ENCODE measurements around the gene DGKZ.
A peak's percentile ranks its signal among the peaks of the same experiment; 100 is the strongest.

The DGKZ gene

DNA sequence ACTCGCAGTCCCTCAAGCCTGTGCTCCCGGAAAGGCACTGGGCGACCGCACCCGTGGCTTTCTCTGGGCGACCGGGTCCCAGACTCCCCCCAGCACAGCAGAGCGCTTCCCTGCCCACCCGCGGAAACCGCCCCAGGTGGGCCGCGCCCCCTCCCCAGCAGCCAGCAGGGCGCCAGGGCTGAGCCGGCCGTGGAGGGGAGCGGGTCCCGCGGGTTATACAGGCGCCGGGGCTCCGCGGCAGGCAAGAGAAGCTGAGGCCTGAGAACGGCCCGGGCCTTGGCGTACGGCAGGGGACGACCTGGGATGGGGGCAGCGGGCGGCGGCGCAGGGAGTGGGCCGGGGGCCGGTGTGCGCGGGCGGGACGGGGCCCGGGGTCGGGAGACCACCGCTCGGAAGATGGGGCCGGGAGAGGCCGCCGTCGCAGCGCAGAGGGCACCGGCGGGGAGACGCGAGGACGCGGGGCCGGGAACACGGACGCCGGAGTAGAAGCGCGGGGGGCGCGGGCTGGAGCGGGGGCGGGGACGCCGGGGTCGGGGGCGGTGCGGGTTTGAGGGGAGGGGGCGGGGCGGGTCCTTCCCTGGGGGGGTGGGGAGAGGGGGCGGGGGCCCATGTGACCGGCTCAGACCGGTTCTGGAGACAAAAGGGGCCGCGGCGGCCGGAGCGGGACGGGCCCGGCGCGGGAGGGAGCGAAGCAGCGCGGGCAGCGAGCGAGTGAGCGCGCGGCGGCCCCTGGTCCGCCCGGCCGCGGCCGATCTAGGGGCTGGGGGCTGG is 34.0 kb downstream of the DGKZ start, which contains the start of gene MDK:
Gene MDK (plus strand): TSS at position 622 of the 771 bp plus-strand sequence. CDS start 389 bp downstream, outside the sequence.
- no peak for DNase-seq (ENCODE audit: extremely low read depth, low read depth)
- H3K4me3 ChIP-seq (replicated peaks; ENCODE audit: low read depth, low read length), result peak within 1 kb of the TSS; percentile 47
- TF ChIP-seq, protein P1, sequence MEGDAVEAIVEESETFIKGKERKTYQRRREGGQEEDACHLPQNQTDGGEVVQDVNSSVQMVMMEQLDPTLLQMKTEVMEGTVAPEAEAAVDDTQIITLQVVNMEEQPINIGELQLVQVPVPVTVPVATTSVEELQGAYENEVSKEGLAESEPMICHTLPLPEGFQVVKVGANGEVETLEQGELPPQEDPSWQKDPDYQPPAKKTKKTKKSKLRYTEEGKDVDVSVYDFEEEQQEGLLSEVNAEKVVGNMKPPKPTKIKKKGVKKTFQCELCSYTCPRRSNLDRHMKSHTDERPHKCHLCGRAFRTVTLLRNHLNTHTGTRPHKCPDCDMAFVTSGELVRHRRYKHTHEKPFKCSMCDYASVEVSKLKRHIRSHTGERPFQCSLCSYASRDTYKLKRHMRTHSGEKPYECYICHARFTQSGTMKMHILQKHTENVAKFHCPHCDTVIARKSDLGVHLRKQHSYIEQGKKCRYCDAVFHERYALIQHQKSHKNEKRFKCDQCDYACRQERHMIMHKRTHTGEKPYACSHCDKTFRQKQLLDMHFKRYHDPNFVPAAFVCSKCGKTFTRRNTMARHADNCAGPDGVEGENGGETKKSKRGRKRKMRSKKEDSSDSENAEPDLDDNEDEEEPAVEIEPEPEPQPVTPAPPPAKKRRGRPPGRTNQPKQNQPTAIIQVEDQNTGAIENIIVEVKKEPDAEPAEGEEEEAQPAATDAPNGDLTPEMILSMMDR (IDR thresholded peaks at IDR 0.05; ENCODE audit: low read depth, low read length, missing control alignments), result no peak

DNA sequence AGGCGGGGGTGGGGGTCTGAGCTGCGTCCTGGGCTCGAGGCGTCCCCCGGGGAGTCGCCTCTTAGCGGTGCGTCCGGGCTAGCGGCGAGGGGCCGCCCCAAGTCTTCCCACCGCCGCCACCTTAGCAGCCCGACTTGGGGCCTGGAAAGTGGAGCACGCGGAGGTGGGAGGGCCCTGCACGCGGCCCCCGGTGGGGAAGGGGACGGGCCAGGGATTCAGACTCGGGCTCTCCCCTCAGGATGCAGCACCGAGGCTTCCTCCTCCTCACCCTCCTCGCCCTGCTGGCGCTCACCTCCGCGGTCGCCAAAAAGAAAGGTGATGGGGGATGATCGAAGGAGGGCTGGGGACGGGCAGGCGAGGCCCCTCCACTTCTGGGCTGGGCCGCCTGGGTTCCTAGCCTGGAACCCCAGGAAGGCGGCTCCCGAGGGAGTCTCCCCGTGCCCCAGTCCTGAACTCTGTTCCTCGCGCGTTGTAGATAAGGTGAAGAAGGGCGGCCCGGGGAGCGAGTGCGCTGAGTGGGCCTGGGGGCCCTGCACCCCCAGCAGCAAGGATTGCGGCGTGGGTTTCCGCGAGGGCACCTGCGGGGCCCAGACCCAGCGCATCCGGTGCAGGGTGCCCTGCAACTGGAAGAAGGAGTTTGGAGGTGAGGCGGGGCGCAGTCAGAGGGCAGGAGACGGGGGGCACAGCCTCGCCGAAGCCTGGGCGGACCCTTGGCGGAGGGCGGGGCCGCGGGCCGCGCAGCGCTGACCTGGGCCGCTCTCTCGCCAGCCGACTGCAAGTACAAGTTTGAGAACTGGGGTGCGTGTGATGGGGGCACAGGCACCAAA is 34.8 kb downstream of the DGKZ start:
- TF ChIP-seq, protein P1 (IDR thresholded peaks at IDR 0.05; ENCODE audit: low read depth, low read length, missing control alignments), result no peak
- DNase-seq (ENCODE audit: extremely low read depth, low read depth), result no peak
- peak overlapping the region; percentile 47 for H3K4me3 ChIP-seq (replicated peaks; ENCODE audit: low read depth, low read length)

DNA sequence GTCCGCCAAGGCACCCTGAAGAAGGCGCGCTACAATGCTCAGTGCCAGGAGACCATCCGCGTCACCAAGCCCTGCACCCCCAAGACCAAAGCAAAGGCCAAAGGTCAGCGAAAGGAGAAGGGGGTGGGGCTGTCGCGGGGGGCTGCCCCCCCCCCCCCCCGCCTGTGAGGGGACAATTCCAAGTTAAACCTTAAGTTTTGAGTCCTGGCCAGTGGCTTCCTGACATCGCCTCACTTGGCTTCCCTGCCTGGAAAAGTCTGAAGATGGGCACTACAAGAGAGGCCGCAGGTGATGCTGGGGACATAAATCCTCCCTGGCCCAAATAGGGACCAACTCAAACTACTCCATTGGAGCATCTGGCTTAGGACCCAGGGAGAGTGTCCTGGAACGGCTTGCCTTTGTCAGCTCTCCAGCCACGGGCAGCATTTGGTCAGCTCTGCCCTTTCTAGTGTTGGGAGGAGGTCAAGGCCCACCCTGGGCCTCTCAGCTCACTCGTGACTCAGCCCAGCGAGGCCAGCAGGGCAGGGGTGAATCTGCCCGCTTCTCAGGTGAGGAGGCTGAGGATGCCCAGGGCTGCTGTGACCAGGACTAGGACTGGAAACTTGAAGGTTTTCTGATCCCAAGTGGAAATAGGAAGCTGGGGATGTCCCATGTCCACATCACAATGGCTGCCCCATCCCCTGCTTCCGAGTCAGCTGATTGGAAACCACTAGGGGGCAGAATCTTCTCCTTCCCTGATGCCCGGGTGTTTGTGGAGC is 35.6 kb downstream of the DGKZ start:
- peak overlapping the region; percentile 47 for H3K4me3 ChIP-seq (replicated peaks; ENCODE audit: low read depth, low read length)
- TF ChIP-seq, protein P1 (IDR thresholded peaks at IDR 0.05; ENCODE audit: low read depth, low read length, missing control alignments), result peak; percentile 66
- DNase-seq (ENCODE audit: extremely low read depth, low read depth), result no peak

DNA sequence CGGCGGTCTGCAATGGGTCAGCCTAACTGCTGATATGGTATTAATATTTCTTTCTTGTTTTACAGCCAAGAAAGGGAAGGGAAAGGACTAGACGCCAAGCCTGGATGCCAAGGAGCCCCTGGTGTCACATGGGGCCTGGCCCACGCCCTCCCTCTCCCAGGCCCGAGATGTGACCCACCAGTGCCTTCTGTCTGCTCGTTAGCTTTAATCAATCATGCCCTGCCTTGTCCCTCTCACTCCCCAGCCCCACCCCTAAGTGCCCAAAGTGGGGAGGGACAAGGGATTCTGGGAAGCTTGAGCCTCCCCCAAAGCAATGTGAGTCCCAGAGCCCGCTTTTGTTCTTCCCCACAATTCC is 36.1 kb downstream of the DGKZ start:
- DNase-seq (ENCODE audit: extremely low read depth, low read depth), result no peak
- TF ChIP-seq, protein P1 (IDR thresholded peaks at IDR 0.05; ENCODE audit: low read depth, low read length, missing control alignments), result no peak
- H3K4me3 ChIP-seq (replicated peaks; ENCODE audit: low read depth, low read length), result no peak overlapping the region

DNA sequence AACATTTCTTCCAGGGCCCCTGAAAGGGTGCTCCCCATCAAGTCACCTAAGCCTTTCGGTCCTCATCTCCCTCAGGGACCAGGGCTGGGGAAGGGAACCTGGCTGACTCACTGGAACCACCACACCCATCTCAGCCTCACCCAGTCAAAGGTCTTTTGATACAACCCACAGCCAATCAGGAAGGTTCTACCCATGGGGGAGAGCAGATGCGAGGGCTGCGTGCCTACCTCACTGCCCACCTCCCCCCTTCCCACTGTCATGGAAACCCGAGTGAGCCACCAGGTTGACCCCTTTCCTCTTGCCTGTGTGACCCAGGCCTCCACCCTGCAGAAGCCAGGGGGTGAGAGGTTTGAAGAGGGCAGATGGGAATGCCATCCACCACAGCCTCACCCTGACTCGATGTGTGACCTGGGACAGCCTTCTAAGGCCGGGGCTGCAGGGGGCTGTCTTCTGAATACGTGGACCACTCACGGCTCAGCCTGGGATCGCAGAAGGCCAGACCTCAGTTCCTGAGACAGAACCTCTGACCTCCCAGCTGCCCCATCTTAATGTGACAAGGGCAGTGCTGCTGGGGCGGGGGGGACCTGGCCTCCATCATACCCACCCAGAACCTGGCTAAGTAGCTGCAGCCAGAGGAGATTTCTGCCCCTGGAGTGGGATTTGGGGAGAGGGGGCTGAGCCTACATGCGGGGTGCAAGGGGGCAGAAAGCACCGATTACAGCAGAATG is 36.9 kb downstream of the DGKZ start:
- no peak for DNase-seq (ENCODE audit: extremely low read depth, low read depth)
- TF ChIP-seq, protein P1 (IDR thresholded peaks at IDR 0.05; ENCODE audit: low read depth, low read length, missing control alignments), result no peak
- H3K4me3 ChIP-seq (replicated peaks; ENCODE audit: low read depth, low read length), result no peak overlapping the region
